ENCODE measurements around the gene ANKRD55.
"Not testable (repeated sequence)": the region's sequence is repeated elsewhere in the genome, so short reads cannot be mapped to it uniquely, and the experiment has no call there.

Gene ANKRD55

DNA sequence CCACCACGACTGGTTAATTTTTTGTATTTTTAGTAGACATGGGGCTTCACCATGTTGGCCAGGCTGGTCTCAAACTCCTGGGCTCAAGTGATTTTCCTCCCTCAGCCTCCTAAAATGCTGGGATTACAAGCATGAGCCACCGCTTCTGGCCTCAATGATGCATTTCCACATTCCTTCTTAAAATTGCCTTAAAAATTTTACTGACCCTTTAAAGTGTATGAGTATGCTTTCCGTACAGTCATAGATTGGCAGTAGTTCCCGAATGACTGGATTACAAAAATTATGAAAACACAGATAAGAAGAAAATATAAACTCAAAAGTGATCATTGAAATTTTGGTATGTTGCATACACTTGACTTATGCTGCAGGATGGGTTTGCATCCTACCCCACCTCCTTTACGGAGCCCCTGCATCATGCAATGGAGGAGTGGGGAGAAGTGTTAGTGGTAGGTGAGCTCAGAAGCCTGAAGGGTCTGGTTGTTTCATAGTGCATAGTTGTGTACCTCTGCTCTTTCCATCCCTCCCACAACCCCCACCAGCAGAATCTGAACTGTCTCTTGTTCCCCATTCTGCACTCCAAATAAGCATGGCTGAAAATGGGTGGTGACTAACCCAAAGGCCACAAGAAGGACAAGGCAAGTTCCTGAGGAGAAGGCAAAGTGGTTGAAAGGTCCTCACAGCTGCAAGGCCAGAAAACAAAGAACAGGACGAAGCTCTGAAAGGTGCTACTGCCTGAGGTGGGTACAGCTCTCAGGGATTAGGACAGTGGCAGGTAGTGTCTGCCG lies 26.8 kb downstream of the ANKRD55 start:
- no peak overlapping the region for H3K4me3 ChIP-seq (ENCODE audit: low read length)
- TF ChIP-seq CTCF (conservative IDR thresholded peaks at IDR 0.05; ENCODE audit: low read depth, low read length): no peak
- DNase-seq (ENCODE audit: low read depth): no peak

- H3K4me3 ChIP-seq (ENCODE audit: low read length); DNase-seq (ENCODE audit: low read depth): not testable (repeated sequence)
Observed at GRCh38 chr5:56203936-56204335, 29.2 kb downstream of the ANKRD55 start.

GRCh38 chr5:56202483-56202882 lies 30.6 kb downstream of the ANKRD55 start:
- DNase-seq (ENCODE audit: low read depth): no peak
- no peak overlapping the region for H3K4me3 ChIP-seq (ENCODE audit: low read length)
- no peak for TF ChIP-seq CTCF (conservative IDR thresholded peaks at IDR 0.05; ENCODE audit: low read depth, low read length)

DNA sequence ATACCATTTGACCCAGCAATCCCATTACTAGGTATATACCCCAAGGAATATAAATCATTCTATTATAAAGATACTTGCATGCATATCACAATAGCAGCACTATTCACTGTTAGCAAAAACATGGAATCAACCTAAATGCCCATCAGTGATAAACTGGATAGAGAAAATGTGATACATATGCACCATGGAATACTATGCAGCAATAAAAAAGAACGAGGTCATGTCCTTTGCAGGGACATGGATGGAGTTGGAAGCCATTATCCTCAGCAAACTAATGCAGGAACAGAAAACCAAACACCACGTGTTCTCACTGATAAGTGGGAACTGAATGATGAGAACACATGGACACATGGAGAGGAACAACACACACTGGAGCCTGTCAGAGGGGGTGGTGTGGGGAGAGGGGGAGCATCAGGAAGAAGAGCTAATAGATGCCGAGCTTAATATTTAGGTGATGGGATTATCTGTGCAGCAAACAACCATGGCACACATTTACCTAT lies 31.3 kb downstream of the ANKRD55 start:
- not testable (repeated sequence) for H3K4me3 ChIP-seq (ENCODE audit: low read length); DNase-seq (ENCODE audit: low read depth)

DNA sequence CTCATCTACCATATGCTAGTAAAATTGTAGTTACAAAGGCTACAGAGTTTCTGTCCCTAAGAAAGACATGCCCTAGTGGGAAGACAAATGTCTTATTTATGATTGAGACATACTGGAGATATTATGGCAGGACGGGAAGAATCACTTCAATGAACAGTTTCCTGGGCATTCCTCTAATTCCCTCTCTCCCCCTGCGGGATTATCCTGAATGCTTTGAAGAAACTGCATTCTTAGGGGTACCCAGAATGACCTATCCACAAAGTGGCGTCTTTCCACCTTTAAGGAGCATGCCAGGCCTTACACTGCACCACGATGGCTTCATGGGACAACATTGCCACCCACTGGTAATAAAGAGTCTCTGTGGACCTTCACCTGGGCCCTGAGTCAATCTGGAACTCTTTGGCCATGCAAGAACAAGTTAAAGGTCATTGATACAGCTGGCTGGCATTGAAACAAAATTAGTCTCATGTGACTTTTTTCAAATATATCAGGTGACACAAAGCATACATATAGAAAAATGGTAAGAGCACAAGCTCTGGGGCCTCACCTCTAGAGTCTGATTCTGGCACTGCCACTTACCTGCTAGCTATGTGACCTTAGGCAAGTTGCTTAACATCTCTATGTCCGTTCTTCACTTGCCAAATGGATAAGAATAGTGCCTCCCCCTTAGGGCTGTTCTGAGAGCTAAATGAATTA lies 32.0 kb downstream of the ANKRD55 start:
- H3K4me3 ChIP-seq (ENCODE audit: low read length): no peak overlapping the region
- TF ChIP-seq CTCF (conservative IDR thresholded peaks at IDR 0.05; ENCODE audit: low read depth, low read length): peak; percentile 79
- DNase-seq (ENCODE audit: low read depth): peak; percentile 28

DNA sequence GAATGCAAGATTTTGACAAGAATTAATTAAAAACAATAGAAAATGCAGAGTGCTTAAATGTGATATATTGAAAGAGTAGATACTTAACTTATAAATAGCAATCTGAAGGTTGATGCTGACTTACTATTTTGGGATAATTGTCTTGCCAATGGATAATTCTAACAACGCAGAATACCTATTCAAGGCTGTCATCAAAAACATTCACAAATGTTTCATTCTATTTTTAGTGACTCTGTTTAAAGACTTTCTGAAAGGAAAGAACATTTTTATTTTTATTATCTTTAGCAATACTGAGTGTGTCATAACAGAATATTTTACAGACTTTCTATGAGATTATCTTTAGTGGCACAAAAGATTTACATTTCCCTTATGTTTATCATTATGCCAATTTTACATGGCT lies 38.1 kb downstream of the ANKRD55 start:
- no peak for TF ChIP-seq CTCF (conservative IDR thresholded peaks at IDR 0.05; ENCODE audit: low read depth, low read length)
- DNase-seq (ENCODE audit: low read depth): no peak
- H3K4me3 ChIP-seq (ENCODE audit: low read length): no peak overlapping the region

GRCh38 chr5:56192246-56192645 lies 40.9 kb downstream of the ANKRD55 start:
- no peak for DNase-seq (ENCODE audit: low read depth)
- no peak for TF ChIP-seq CTCF (conservative IDR thresholded peaks at IDR 0.05; ENCODE audit: low read depth, low read length)
- no peak overlapping the region for H3K4me3 ChIP-seq (ENCODE audit: low read length)

DNA sequence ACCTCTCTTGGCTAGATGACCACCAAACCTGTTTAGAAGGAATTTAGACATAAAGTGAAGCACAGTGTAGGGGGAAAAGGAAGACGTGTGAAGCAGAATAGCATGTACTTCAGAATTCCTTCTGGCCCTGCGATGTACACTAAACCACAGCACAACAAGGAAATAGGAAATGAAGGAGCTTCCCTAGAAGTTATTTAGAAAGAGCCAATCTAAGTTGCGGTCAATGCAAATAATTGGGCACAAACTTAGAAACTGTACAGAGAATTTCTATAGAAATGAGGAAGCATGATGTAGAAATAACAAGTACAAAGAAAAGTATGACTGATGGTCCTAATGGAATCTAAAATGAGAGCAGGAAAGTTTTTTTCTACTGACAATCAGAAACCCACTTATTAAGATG lies 41.5 kb downstream of the ANKRD55 start:
- TF ChIP-seq CTCF (conservative IDR thresholded peaks at IDR 0.05; ENCODE audit: low read depth, low read length): no peak
- H3K4me3 ChIP-seq (ENCODE audit: low read length): no peak overlapping the region
- no peak for DNase-seq (ENCODE audit: low read depth)
